Stimulated activated CD4-positive, alpha-beta T cell treated with anti-CD3 and anti-CD28 coated beads, Interleukin-2, amount 100 ng/mL, for 4 hours (primary cell): ENCODE results near the gene ZBED4.

ENCODE experiments used
- DNase-seq: peaks from one replicate; pipeline ENCODE4 v3.0.0-alpha.2; 2020; ENCODE audit warnings: low read depth

ZBED4 gene

GRCh38 chr22:49853981-49854831 lies 562 bp downstream of the ZBED4 start:
- DNase-seq = no peak

- no peak for DNase-seq
Observed at GRCh38 chr22:49855251-49855911, 1.7 kb downstream of the ZBED4 start.

- no peak for DNase-seq
Observed at GRCh38 chr22:49856343-49856742, 2.7 kb downstream of the ZBED4 start.

DNA sequence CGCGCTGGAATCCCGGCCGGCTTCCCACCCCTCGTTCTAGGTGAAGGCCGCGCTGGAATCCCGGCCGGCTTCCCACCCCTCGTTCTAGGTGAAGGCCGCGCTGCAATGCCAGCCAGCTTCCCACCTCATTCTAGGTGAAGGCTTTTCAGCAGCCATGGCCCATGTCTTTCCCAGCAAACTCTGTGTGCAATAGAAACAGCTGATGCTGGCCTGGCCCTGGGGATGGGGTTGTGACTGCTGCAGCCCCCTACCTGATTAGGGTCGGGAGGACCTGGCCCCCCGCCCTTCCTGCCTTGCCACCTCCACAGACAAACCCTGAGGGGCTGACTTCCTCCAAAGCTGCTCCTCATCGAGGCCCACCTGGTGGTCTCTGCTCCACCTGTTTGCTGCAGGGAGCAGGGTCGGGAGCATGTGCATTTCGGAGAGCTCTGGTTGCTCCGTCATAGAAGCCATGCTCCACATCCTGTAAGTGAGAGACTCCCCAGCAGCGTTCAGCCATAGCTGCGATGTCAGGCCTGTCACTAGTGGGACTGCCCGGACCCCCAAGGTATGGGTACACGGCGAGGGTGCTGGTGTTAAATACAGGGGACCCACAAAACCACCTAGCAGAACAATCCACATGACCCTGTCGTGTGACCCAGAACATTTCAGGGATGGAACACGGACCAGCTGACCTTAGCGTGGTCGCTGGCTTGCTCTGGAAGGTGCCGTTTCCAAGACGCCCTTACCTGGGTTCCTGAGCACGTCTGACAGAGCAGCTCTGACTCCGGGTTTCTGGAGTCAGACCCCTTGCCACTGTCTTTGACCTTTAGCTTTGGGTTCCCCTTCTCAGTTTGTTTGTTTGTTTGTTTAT lies 3.3 kb downstream of the ZBED4 start:
- DNase-seq = no peak

GRCh38 chr22:49858827-49859226 lies 5.2 kb downstream of the ZBED4 start:
- DNase-seq = no peak

DNA sequence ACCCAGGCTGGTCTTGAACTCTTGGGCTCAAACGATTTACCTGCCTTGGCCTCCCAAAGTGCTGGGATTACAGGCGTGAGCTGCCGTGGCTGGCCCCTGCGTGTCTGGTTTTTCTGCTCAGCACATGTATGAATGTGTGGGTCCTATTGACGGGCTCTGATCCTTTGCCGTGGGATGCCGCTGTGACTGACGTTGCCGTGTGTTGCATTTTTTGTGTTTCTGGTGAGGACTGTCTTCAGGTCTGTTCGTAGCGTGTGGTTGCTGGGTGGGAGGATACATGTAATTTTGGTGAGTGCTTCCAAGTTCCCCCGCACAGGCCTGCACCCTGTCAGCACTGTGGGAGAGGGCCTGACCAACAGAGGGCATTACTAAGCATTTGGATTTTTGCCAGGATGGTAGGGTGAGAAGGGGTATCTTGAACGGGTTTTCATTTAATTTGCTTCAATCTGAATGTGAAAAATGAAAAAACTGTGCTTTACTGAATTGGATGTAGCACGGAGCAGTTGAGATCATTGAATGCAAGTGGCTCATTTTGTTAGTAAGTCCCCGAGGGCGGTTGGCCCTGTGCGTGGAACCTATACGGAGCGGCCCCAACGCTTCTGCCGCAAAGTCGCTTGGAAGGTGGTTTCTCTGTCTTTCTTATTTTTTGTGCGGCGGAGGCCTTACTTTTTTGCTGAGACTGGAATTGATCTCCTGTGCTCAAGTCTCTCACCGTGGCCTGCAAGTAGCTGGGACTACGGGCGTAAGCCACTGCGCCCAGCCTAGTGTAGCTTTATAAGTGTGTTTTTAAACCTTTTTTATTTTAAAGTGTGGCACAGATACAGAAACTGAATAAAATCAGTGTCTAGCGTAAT lies 8.2 kb downstream of the ZBED4 start:
- DNase-seq = no peak

DNA sequence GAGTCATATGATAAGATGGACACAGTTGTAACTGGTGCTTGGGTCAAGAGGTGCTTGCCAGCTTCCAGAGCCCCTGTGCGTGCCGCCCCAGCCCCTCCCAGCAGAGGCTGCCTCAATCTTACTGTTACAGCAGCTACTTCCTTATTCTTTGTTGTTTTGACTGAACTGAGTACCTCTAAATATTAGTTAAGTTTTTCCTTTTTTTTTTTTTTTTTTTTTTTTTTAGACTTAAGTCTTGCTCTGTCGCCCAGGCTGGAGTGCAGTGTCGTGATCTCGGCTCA lies 8.8 kb downstream of the ZBED4 start:
- DNase-seq = no peak

DNA sequence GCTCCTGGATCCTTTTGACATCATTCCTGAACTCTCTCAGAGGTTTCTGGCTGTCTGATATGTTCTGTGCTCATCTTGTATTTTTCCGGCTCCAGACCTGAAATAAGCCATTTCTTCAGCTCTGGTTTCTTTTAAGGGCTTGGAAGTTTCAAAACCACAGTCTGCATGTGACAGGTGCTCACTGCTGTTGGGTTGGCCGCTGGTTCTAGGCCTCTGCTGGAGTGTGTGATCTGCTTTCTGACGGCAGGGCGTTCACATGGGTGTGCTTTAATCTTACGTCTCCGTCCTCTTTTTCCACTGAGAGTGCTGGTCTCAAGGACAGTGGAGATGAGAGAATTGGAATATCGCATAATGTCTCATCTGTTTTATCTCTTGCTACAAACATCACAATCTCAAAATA lies 10.3 kb downstream of the ZBED4 start:
- no peak for DNase-seq

DNA sequence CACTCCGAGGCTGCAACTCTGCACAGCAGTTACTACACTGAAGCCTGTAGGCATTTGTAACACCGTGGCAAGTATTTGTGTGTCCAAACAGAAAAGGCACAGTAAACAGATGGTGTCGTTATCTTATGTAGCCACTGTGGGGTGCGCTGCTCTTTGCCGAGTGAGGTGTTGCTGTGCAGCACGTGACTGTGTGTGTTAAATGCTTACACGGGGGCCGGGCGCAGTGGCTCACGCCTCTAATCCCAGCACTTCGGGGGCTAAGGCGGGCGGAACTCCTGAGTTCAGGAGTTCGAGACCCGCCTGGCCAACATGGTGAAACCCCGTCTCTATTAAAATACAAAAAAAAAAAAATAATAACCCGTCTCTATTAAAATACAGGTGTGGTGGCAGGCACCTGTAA lies 11.5 kb downstream of the ZBED4 start:
- no peak for DNase-seq

DNA sequence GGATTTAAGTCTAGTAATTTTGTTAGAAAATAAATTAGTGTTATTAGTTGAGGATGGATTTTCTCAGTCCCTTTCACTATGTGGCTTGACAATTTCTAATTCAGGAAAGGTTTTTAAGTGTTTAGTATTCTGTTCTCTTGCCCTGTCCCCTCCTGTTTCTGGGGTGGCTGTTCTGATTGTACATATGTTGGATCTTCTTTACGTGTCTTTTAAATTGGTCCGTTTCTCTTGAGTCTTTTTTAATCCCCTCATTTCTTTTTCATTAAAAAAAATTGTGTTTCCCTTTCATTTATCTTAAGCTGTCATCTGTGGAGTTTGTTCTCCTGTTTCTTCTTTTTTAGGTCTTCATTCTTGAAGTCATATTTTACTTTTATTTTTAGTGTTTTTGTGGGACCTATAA lies 12.5 kb downstream of the ZBED4 start:
- DNase-seq = no peak

GRCh38 chr22:49866646-49867045 lies 13.0 kb downstream of the ZBED4 start:
- DNase-seq = no peak

DNA sequence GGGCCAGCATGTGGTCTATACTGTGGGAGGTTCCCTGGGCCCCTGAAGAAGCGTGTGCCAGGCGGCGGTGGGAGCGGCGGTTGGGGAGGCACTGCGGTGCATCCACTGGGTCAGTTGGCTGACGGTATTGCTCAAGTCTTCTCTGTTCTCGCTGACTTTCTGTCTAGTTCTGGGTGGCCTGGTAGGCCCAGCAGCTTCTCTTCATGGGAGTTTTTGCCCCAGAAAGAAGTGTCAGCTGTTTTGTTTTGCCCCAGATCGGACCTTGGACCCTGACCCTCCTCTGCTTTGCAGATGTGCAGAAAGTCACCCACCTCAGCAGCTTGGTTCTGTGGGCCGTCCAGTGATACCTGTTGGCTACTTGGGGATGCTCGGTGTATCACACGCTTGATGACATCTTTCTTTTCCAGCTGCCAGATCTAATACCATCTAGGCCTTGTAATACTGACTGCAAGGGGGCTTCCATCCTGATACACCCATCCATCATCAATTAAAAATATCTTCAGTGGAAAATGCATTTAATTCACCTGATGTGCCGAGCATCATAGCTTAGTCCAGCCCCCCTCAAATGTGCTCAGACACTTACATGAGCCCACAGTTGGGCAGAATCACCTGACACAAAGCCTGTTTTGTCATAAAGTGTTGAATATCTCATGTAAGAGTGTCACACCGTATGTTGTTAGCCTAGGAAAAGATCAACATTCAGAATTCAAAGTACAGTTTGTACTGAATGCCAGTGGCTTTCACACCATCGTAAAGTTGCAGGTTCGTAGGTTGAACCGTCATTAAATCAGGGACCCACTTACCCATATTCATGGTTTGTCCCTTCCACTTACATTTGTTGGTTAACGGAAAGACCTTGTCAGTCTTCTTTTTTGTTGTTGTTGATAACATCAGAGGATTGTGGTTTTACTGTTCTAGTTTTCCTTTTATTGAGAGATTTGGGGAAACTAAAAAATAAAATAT lies 13.9 kb downstream of the ZBED4 start:
- DNase-seq = no peak

DNA sequence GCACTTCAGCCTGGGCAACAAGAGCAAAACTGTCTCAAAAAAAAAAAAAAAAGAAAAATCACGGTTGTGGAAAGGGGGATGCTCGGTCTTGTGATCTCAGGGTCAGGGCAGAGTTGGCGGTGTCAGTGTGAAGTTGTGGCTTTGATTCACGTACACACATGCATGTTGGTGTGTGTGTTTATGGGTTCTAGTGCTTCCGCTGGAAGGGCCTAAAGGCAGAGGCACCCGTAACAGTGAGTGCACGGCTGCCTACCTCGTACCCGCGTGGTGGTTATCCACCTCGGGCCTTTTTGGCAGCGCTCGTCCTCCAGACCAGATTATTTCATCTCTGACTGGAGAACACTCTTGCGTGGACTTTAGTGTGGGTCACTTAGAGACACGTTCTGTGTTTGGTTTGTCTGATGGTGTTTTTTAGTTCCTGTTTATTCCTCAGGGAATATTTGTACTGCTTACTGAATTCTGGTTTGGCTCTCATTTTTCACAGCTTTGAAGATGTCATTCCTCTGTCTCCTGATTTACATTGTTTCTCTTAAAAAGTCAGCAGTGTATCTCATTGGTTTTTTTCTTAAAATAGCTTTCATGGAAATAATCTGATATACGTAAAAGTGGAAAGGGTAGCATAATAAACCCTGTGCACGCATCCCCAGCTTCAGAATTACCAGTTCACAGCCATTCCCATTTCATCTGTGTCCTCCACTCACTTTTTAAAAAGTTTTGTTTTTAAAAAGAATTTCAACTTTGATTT lies 15.6 kb downstream of the ZBED4 start:
- DNase-seq = no peak

GRCh38 chr22:49869845-49870712 lies 16.4 kb downstream of the ZBED4 start:
- no peak for DNase-seq

DNA sequence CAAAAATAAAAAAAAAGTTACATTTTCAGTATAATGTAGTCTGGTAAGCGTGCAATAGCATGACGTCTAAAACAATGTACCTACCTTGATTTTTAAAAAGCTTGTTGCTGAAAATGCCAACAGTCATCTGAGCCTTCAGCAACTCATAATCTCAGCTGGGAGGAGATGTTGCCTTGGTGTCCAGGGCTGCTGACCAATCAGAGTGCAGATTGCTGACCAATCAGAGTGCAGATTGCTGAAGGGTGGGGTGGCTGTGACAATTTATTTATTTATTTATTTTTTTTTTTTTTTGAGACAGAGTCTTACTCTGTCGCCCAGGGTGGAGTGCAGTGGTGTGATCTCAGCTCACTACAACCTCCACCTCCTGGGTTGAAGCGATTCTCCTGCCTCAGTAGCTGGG lies 17.8 kb downstream of the ZBED4 start:
- no peak for DNase-seq

- no peak for DNase-seq
Observed at GRCh38 chr22:49872347-49872746, 18.7 kb downstream of the ZBED4 start.

DNA sequence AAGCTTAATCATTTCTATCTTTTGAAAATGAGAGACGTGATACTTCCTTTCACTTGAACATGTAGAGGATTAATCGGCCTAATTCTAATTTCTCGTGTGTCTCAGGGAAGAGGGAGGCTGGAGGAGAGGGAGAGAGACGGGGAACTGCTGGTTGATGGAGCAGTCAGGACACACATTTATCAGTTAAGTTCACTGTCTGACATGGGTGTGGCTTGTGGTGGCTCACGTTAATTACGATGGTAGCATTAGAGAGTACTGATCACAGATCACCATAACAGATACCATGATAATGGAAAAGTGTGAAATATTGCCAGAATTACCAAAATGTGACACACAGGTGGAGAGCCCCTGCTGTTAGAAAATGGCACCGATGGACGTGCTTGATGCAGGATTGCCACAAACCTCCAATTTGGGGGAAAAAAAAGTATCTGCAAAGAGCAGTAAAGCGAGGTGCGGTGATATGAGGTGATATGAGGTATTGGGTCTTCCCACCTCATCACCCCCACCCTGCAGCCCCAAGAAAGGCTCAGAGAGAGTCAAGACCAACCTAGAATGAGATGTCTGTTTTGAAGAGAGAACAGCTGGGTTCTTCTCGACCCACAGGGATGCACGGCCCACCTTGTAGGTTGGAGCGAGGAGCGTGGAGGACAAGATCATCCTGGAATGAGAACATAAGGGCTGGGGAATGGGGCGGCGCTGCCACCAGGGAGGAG lies 19.7 kb downstream of the ZBED4 start:
- DNase-seq = no peak

- no peak for DNase-seq
Observed at GRCh38 chr22:49877642-49878041, 24.0 kb downstream of the ZBED4 start.
